GM13976 (cell line): Measurements from ENCODE around the gene LAMTOR1.

ENCODE experiments used
- DNase-seq: peaks from one replicate; pipeline ENCODE4 v3.0.0; 2012; ENCODE audit warnings: low spot score
- CTCF ChIP-seq: IDR thresholded peaks from 2 replicates; pipeline ENCODE4 v1.5.1; 2012; ENCODE audit warnings: borderline replicate concordance, mild to moderate bottlenecking; ENCODE audit not compliant: insufficient read depth; ENCODE audit errors: extremely low read depth, missing control alignments, control extremely low read depth
- in situ Hi-C: fragments of 300-500 bp; cut with MboI; formaldehyde crosslinking; loops from one replicate; pipeline ENCODE4 v1.12.0; 2022; ENCODE audit warnings: low sequenced_read_pairs, mixed read lengths, inconsistent platforms; ENCODE audit not compliant: unreplicated experiment

Gene LAMTOR1

GRCh38 chr11:72079819-72080325 is 23.2 kb downstream of the LAMTOR1 start:
- DNase-seq: no peak
- no peak for TF ChIP-seq CTCF
- in situ Hi-C loops: no loop called here

GRCh38 chr11:72078477-72078876 is 24.6 kb downstream of the LAMTOR1 start:
- in situ Hi-C loops: no loop called here
- no peak for TF ChIP-seq CTCF
- DNase-seq: no peak

- no peak for DNase-seq
- in situ Hi-C loops: no loop called here
- no peak for TF ChIP-seq CTCF
These were observed 27.3 kb downstream of the LAMTOR1 start for GRCh38 chr11:72075756-72076155.

GRCh38 chr11:72075109-72075508 is 28.0 kb downstream of the LAMTOR1 start:
- in situ Hi-C loops: no loop called here
- peak; percentile 36 for TF ChIP-seq CTCF
- no peak for DNase-seq

- in situ Hi-C loops: no loop called here
- no peak for TF ChIP-seq CTCF
- DNase-seq: no peak
These were observed 30.7 kb downstream of the LAMTOR1 start for GRCh38 chr11:72072348-72072747.

- no peak for TF ChIP-seq CTCF
- no peak for DNase-seq
- in situ Hi-C loops: no loop called here
These were observed 32.6 kb downstream of the LAMTOR1 start for GRCh38 chr11:72070491-72070890.
